Activated CD4-positive, CD25-positive, alpha-beta regulatory T cell treated with anti-CD3 and anti-CD28 coated beads, Interleukin-2, amount 50 U/mL, for 72 hours (primary cell): Measurements from ENCODE around the gene IFIT5.
A peak's percentile ranks its signal among the peaks of the same experiment; 100 is the strongest.
"Not testable (repeated sequence)": the region's sequence is repeated elsewhere in the genome, so short reads cannot be mapped to it uniquely, and the experiment has no call there.

ENCODE experiments used
- DNase-seq: peaks from one replicate; pipeline ENCODE4 v3.0.0; 2021

IFIT5 gene

GRCh38 chr10:89414146-89414878 lies at the start of gene IFIT5:
Gene IFIT5 (plus strand): TSS chr10:89414568. CDS start chr10:89414799, 231 bp downstream.
- peak; percentile 72 for DNase-seq

- DNase-seq, result no peak
Observed at GRCh38 chr10:89367529-89367928, 46.8 kb upstream of the IFIT5 start.

GRCh38 chr10:89368129-89368528 lies 46.2 kb upstream of the IFIT5 start:
- no peak for DNase-seq

GRCh38 chr10:89369156-89370105 lies 44.9 kb upstream of the IFIT5 start:
- no peak for DNase-seq

GRCh38 chr10:89371079-89371478 lies 43.3 kb upstream of the IFIT5 start:
- DNase-seq, result no peak

GRCh38 chr10:89371987-89372386 lies 42.4 kb upstream of the IFIT5 start:
- DNase-seq, result no peak

GRCh38 chr10:89373916-89374711 lies 40.3 kb upstream of the IFIT5 start:
- DNase-seq, result no peak

GRCh38 chr10:89374713-89375141 lies 39.6 kb upstream of the IFIT5 start:
- DNase-seq, result no peak

GRCh38 chr10:89377705-89378637 lies 36.4 kb upstream of the IFIT5 start, which contains the start of gene IFIT1B:
Gene IFIT1B (plus strand): TSS chr10:89378056. CDS start chr10:89378136, 80 bp downstream.
- DNase-seq, result no peak

GRCh38 chr10:89379103-89379502 lies 35.3 kb upstream of the IFIT5 start:
- no peak for DNase-seq

GRCh38 chr10:89382757-89383156 lies 31.6 kb upstream of the IFIT5 start:
- no peak for DNase-seq

- DNase-seq, result no peak
Observed at GRCh38 chr10:89384474-89385340, 29.7 kb upstream of the IFIT5 start.

GRCh38 chr10:89388806-89389205 lies 25.6 kb upstream of the IFIT5 start:
- DNase-seq, result no peak

- no peak for DNase-seq
Observed at GRCh38 chr10:89389254-89389653, 25.1 kb upstream of the IFIT5 start.

GRCh38 chr10:89390476-89391225 lies 23.7 kb upstream of the IFIT5 start:
- no peak for DNase-seq

- not testable (repeated sequence) for DNase-seq
Observed at GRCh38 chr10:89391226-89391576, 23.2 kb upstream of the IFIT5 start.

GRCh38 chr10:89391907-89392756 lies 22.2 kb upstream of the IFIT5 start, which contains the start of gene IFIT1:
Gene IFIT1 (plus strand): TSS chr10:89392623. CDS start chr10:89392713, 90 bp downstream.
- no peak for DNase-seq

- DNase-seq, result no peak
Observed at GRCh38 chr10:89392974-89393373, 21.4 kb upstream of the IFIT5 start.

- DNase-seq, result no peak
Observed at GRCh38 chr10:89393898-89394297, 20.5 kb upstream of the IFIT5 start.
